Myocyte (in vitro differentiated cells): ENCODE measurements around the gene RCVRN. TPM values are rescaled to one million over a fixed set of nuclear protein-coding genes. Genes with fewer than 3 reads are reported as not detected.

Experiments used
- DNase-seq: peaks from one replicate; pipeline ENCODE4 v3.0.0-alpha.2; 2012; ENCODE audit warnings: low read depth
- total RNA-seq: library from RNA; depleted of rRNA; stranded (reverse); fragments of >200 nt; gene quantifications from 2 replicates; pipeline ENCODE4 v1.2.3, GENCODE V29; 2014

The RCVRN gene
- total RNA-seq, 1 donor from 2014 or later: not detected

DNA sequence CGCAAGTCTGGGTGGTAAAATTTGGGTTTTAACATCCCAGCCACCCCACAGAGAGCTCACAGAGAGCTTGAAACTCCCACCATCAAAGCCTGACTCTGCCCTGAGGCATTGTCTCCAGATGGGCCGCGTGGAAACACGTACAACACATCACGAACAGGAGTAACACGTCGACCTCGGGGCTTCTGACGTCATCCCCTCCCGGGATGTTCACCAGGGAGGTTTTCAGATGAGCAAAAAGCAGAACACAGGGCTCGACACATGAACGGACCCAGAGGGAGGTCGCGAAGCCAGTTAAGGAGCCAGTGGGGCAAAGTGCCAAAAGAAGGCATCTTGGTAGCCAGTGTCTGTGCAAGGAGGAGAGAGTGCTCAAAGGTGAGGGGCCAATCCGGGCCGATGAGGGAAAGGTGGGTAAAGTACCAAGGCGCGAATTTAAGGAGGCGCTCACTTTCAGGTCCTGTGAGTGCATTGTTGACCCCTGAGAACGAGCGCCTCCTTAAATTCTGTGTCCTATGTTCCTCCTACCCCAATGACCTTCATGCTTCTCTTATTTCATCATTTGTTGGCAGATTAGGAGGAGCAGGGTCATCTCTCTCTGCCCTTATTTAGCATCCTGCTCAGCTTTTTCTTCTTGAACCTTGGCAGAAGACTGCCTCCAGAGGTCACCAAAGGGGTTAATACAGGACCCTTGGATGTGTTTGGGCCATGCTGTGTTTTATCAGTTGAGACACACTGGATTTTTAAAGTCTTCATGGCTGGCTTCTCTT, 5.6 kb downstream of the RCVRN start:
- DNase-seq: no peak

GRCh38 chr17:9898812-9899211, 6.3 kb downstream of the RCVRN start:
- no peak for DNase-seq

GRCh38 chr17:9897372-9897968, 7.6 kb downstream of the RCVRN start:
- DNase-seq: no peak

DNA sequence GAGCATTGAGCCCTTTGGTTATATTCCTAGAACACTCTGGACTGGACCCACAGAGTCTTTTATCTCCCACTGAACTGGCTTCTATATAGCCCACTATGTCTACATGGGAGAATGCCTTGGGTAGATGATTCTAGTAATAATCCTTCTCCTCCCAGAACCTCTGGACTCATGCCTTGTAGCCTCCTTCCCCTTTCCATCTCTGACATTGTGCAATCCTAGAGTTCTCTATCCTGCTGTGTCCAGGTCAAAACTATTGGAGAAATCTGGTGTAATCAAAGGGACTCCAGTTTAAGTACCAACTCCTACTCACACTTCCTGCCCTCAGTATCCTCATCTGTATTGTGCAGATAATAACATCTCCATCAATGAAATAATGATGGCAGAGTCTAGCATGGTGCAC, 9.1 kb downstream of the RCVRN start:
- DNase-seq: no peak

- no peak for DNase-seq
Measured at GRCh38 chr17:9894231-9894630, 10.8 kb downstream of the RCVRN start.

DNA sequence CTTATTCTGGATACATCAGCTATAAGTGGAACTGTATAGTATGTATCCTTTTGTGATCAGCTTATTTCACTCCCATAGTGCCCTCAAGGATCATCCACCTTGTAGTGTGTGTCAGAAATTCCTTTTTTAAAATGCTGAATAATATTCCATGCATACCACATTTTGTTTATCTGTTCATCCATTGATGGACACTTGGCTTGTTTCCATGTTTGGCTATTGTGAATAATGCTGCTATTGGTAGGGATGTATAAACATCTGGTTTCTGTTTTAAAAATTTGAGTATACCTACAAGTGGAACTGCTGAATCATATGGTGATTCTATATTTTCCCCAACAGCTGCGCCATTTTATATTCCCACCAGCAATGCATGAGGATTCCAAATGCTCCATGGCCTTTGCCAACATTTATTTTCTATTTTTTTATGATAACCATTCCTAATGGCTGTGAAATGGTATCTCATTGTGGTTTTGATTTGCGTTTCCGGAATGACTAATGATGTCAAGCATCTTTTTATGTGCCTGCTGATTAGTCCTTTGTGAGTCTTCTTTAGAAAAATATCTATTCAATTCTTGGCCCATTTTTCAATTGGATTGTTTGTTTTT, 11.6 kb downstream of the RCVRN start:
- DNase-seq: no peak

- no peak for DNase-seq
Measured at GRCh38 chr17:9890124-9890523, 14.9 kb downstream of the RCVRN start.

DNA sequence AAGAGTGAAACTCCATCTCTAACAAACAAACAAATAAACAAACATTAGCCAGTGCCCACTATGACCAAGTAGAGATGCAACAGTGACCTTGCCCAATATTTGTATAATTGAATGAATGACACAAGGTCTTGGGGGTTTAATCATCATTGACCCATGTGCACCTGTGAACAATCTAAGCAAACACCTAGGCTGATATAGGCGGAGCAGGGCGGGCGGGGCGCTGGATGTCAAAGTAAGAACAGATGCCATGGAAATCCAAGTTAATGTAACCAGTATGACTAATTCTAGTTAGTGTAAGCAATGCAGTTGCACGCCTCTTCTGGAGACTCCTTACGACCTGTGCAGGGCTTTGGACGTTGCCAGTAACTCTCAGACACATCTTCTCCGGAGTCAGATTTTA, 17.6 kb downstream of the RCVRN start:
- no peak for DNase-seq

GRCh38 chr17:9886141-9886930, 18.7 kb downstream of the RCVRN start:
- no peak for DNase-seq

DNA sequence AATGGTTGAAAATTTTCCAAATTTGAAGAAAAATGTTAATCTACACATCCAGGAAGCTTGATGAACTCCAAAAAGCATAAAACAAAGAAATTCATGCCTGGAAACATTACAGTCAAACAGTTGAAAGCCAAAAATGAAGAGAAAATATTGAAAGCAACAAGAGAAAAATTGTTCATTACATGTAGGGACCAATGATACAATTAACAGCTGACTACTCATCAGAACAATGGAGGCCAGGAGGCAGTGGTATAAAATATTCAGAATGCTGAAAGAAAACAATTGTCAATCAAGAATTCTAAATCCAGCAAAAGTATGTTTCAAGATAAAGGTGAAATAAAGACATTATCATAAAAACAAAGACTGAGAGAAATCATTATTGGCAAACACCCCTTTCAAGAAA, 21.6 kb downstream of the RCVRN start:
- DNase-seq: no peak

- no peak for DNase-seq
Measured at GRCh38 chr17:9880582-9880999, 24.5 kb downstream of the RCVRN start.

DNA sequence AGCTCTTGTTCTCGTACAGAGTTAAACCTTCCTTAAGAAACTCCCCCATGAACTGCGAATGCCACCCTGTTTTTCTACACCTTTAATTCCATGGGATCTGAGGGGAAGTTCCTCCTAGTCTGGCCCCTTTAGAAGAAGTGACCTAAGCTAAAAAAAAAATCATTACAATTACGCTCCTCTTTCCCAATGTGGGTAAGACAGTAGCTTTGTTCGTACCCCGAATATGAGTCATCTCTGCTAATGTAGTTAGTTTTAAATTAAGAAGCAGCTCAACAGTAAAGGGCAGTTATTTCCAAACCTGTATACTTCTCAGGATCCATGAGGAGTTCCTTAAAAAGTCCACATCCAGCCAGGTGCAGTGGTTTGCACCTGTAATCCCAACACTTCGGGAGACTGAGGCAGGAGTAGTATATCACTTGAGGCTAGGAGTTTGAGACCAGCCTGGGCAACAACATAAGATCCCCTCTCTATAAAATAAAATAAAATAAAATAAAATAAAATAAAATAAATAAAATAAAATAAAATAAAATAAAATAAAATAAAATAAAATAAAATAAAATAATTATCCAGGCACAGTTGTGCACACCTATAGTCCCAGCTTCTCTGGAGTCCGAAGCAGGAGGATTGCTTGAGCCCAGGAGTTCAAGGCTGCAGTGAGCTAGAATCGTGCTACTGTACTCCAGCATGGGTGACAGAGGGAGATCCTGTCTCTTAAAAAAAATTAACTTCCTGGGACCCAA, 26.1 kb downstream of the RCVRN start:
- DNase-seq: no peak

- no peak for DNase-seq
Measured at GRCh38 chr17:9878356-9878755, 26.7 kb downstream of the RCVRN start.

DNA sequence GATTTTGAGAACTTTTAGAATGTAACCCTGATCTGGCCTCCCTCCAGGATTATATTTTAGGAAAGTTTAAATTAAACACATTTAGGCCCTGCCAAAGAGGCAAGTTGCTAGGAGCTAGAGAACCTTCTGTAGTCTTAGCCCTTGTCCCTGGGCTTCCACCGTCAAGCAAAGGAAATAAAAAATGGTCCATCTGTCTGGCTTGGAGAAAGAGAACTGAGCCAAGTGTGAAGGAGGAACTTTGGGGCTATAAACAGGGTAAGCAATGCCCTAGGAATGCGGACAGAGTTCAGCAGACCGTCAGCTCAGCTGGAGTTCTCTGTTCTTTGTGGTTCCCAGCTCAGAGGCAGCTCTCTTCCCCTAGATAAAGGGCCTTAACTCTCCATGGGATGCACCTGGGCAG, 29.6 kb downstream of the RCVRN start:
- no peak for DNase-seq

DNA sequence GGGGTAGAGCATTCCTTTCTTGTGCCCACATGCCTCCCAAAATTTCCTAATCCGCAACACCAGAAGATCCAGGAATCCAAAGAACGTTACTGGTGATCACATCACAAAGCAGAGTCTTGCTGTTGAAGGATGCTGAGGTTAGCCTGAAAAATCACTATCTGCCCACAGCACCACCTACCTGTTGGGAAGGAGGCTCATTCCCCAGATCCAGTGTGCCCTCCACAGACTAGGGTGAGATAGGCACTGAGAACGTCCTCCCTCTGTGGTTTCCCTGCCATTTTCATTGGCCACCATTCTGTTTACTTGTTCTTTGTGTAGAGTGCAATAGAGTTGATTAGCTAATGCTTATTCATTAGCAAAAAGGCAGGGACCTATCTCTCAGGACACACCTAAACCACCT, 30.3 kb downstream of the RCVRN start:
- DNase-seq: no peak

DNA sequence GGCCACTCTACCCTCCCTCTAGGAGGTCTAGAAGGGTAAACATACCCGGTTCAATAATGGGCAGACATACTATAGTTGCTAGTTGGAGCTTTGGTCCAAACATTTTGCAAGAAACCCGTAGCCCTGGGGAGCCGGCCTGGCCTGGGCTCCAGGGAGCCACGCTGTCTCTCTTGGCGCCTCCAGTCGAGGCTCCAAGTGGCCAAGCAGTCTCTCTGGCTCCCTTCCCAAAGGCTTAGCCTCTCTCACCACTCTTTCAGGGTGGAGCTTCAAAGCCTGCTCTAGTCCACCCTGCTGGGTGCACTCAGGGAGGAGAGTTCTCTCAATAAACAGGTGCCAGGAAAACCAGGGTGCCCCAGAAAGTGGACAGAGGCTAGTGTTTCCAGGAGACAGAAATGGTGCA, 32.2 kb downstream of the RCVRN start:
- no peak for DNase-seq

DNA sequence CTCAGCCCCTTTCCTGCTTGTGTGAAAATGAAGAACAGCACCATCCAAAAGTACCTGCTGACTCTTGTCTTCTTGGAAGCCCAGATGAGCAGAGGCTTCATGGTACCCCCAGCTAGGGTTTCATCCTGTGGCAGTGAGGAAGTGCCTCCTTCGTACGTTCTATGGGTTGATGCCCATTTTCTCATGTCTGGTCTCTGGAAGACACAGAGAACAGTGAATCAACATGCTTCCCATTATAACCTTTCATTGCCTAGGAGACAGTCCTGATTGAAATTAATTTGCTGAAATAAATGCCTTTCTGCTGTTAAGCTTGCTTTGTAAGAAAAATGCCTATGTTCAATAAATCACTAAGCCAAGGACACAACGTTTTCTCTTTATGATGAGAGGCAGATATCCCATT, 36.5 kb downstream of the RCVRN start:
- DNase-seq: no peak

DNA sequence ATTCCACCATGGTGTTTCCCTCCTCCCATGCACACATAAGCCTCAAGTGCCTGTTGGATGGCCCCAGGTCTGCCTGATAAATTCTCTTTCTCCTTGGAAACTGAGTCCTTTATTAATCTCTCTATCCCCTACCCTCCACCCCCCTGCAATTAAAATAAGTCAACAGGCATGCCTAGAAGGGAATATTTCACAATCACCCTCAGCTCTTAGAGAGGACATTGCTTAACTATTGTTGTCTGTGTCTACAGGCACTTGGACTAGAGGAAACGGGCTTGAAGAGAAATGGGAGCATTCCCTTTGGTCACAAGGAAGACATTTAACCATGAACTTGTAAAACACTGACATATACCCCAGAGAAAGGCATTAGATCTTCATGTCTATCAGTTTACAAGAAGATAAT, 39.5 kb downstream of the RCVRN start:
- DNase-seq: no peak

DNA sequence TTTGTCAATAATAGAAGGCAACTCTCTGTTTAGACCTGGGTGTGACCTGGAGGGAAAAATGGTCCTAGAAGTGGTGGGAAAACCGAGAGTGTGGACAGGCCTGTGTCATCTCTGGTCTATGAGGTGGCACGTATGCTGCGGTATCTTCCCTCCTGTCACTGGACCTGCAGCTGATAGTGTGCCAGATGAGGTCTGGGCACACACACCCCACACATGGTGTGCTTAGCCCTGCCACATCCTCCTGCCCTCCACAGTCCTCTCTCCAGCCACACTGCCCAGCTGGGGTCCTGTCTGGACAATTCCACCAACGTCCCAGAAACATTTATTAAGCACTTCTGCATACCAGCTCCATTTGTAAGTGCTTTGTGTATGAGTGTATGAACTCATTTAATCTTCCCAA, 42.1 kb downstream of the RCVRN start:
- no peak for DNase-seq

- no peak for DNase-seq
Measured at GRCh38 chr17:9862220-9862619, 42.9 kb downstream of the RCVRN start.

- no peak for DNase-seq
Measured at GRCh38 chr17:9860851-9861250, 44.2 kb downstream of the RCVRN start.
